Cortex of kidney (tissue), 1 donor: Measurements from ENCODE around the gene EXOC4.

ENCODE experiments used
- DNase-seq: peaks from one replicate; lab custom pipeline; 2025; lab: John Stamatoyannopoulos, UW

The EXOC4 gene

GRCh38 chr7:133936074-133936473 lies 683.2 kb downstream of the EXOC4 start:
- no peak for DNase-seq

- DNase-seq: no peak
Observed at GRCh38 chr7:133937786-133938185, 684.9 kb downstream of the EXOC4 start.

- no peak for DNase-seq
Observed at GRCh38 chr7:133940368-133940767, 687.5 kb downstream of the EXOC4 start.

- no peak for DNase-seq
Observed at GRCh38 chr7:133941496-133941895, 688.6 kb downstream of the EXOC4 start.

GRCh38 chr7:133945497-133945896 lies 692.6 kb downstream of the EXOC4 start:
- DNase-seq: no peak

GRCh38 chr7:133947458-133948254 lies 694.8 kb downstream of the EXOC4 start:
- DNase-seq: no peak

GRCh38 chr7:133948588-133948987 lies 695.7 kb downstream of the EXOC4 start:
- no peak for DNase-seq

- DNase-seq: no peak
Observed at GRCh38 chr7:133950855-133951254, 698.0 kb downstream of the EXOC4 start.

GRCh38 chr7:133955208-133955607 lies 702.3 kb downstream of the EXOC4 start:
- DNase-seq: no peak

GRCh38 chr7:133957845-133958244 lies 705.0 kb downstream of the EXOC4 start:
- no peak for DNase-seq

- DNase-seq: no peak
Observed at GRCh38 chr7:133958822-133959221, 705.9 kb downstream of the EXOC4 start.

- DNase-seq: no peak
Observed at GRCh38 chr7:133959505-133959904, 706.6 kb downstream of the EXOC4 start.

- no peak for DNase-seq
Observed at GRCh38 chr7:133961724-133962123, 708.8 kb downstream of the EXOC4 start.

- DNase-seq: no peak
Observed at GRCh38 chr7:133962646-133963045, 709.8 kb downstream of the EXOC4 start.

- DNase-seq: no peak
Observed at GRCh38 chr7:133963629-133964028, 710.8 kb downstream of the EXOC4 start.

- DNase-seq: no peak
Observed at GRCh38 chr7:133971625-133972024, 718.7 kb downstream of the EXOC4 start.

- DNase-seq: no peak
Observed at GRCh38 chr7:133973710-133974109, 720.8 kb downstream of the EXOC4 start.

GRCh38 chr7:133975130-133975529 lies 722.3 kb downstream of the EXOC4 start:
- DNase-seq: no peak

- DNase-seq: no peak
Observed at GRCh38 chr7:133976140-133976539, 723.3 kb downstream of the EXOC4 start.

- DNase-seq: no peak
Observed at GRCh38 chr7:133977409-133978274, 724.8 kb downstream of the EXOC4 start.

GRCh38 chr7:133978502-133979295 lies 725.8 kb downstream of the EXOC4 start:
- DNase-seq: no peak

GRCh38 chr7:133980804-133981203 lies 727.9 kb downstream of the EXOC4 start:
- no peak for DNase-seq
